Activated T-helper 17 cell treated with anti-CD3 and anti-CD28 coated beads, Interleukin-2, amount 50 U/mL, for 72 hours (primary cell): Measurements from ENCODE around the gene GALR2. TPM values are rescaled to one million over a fixed set of nuclear protein-coding genes. Genes with fewer than 3 reads are reported as not detected.
"Not testable (repeated sequence)": the region's sequence is repeated elsewhere in the genome, so short reads cannot be mapped to it uniquely, and the experiment has no call there.

Experiments used
- ATAC-seq: fragments of 150-1000 bp; cut with Tn5 transposase; replicated peaks from 2 replicates; pipeline ENCODE4 v1.10.0; 2021; ENCODE audit warnings: mild to moderate bottlenecking, moderate library complexity
- H3K27ac Mint-ChIP-seq: one replicate; pipeline ENCODE4 v1.8.0; 2022; ENCODE audit warnings: mixed read lengths
- H3K27me3 Mint-ChIP-seq: one replicate; pipeline ENCODE4 v1.8.0; 2022; ENCODE audit warnings: mixed read lengths
- H3K36me3 Mint-ChIP-seq: one replicate; pipeline ENCODE4 v1.8.0; 2022; ENCODE audit warnings: low read depth, mild to moderate bottlenecking, mixed read lengths
- H3K4me1 Mint-ChIP-seq: one replicate; pipeline ENCODE4 v1.8.0; 2022; ENCODE audit warnings: mixed read lengths
- H3K4me3 Mint-ChIP-seq: one replicate; pipeline ENCODE4 v1.8.0; 2022; ENCODE audit warnings: mild to moderate bottlenecking, mixed read lengths
- H3K9me3 Mint-ChIP-seq: one replicate; pipeline ENCODE4 v1.8.0; 2022; ENCODE audit warnings: mixed read lengths
- total RNA-seq, 2 donors: library from RNA; stranded (reverse); gene quantifications; one replicate each; pipeline ENCODE4 v1.2.3, GENCODE V29; 2022

Gene GALR2
- total RNA-seq, 2 donors from 2014 or later, result 7.5 to 14.8 TPM

GRCh38 chr17:76044475-76045007, 30.0 kb upstream of the GALR2 start:
- peak overlapping the region; percentile 52 for H3K27ac Mint-ChIP-seq
- H3K36me3 Mint-ChIP-seq, result peaks cover 99% of the 10 kb centered on the region
- not testable (repeated sequence) for ATAC-seq, H3K27me3 Mint-ChIP-seq, H3K4me3 Mint-ChIP-seq, H3K9me3 Mint-ChIP-seq, H3K4me1 Mint-ChIP-seq

- Mint-ChIP-seq H3K27me3 (no peaks in the 10 kb centered on the region), H3K4me3 (no peak overlapping the region), H3K4me1 (peaks cover 15% of the 10 kb centered on the region), H3K9me3 (no peaks in the 10 kb centered on the region), H3K27ac (no peak overlapping the region), H3K36me3 (peaks cover 99% of the 10 kb centered on the region)
- ATAC-seq, result no peak
These were observed 28.5 kb upstream of the GALR2 start for GRCh38 chr17:76046064-76046463.

- H3K9me3 Mint-ChIP-seq, result no peaks in the 10 kb centered on the region
- no peak overlapping the region for H3K4me3 Mint-ChIP-seq
- H3K27me3 Mint-ChIP-seq, result no peaks in the 10 kb centered on the region
- peak overlapping the region; percentile 81 for H3K27ac Mint-ChIP-seq
- H3K4me1 Mint-ChIP-seq, result peaks cover 20% of the 10 kb centered on the region
- ATAC-seq, result no peak
- peaks cover 99% of the 10 kb centered on the region for H3K36me3 Mint-ChIP-seq
These were observed 26.5 kb upstream of the GALR2 start for GRCh38 chr17:76048025-76048605.

- Mint-ChIP-seq H3K27ac (peak overlapping the region; percentile 81), H3K4me1 (peaks cover 25% of the 10 kb centered on the region), H3K36me3 (peaks cover 99% of the 10 kb centered on the region), H3K27me3 (no peaks in the 10 kb centered on the region), H3K9me3 (no peaks in the 10 kb centered on the region), H3K4me3 (peak overlapping the region; percentile 21)
- peak; percentile 39 for ATAC-seq
These were observed 25.9 kb upstream of the GALR2 start for GRCh38 chr17:76048711-76049110.

GRCh38 chr17:76049239-76049638, 25.3 kb upstream of the GALR2 start:
- Mint-ChIP-seq H3K4me1 (peaks cover 30% of the 10 kb centered on the region), H3K27ac (peak overlapping the region; percentile 81), H3K9me3 (no peaks in the 10 kb centered on the region), H3K36me3 (peaks cover 99% of the 10 kb centered on the region), H3K4me3 (peak overlapping the region; percentile 21), H3K27me3 (no peaks in the 10 kb centered on the region)
- no peak for ATAC-seq

GRCh38 chr17:76049836-76050537, 24.6 kb upstream of the GALR2 start:
- Mint-ChIP-seq H3K27ac (peak overlapping the region; percentile 81), H3K27me3 (no peaks in the 10 kb centered on the region), H3K4me3 (no peak overlapping the region), H3K36me3 (peaks cover 99% of the 10 kb centered on the region), H3K4me1 (peaks cover 30% of the 10 kb centered on the region), H3K9me3 (no peaks in the 10 kb centered on the region)
- ATAC-seq, result no peak

GRCh38 chr17:76050538-76051467, 23.8 kb upstream of the GALR2 start:
- H3K4me3 Mint-ChIP-seq, result no peak overlapping the region
- ATAC-seq, result peak; percentile 38
- peaks cover 30% of the 10 kb centered on the region for H3K4me1 Mint-ChIP-seq
- H3K27me3 Mint-ChIP-seq, result no peaks in the 10 kb centered on the region
- peak overlapping the region; percentile 81 for H3K27ac Mint-ChIP-seq
- peaks cover 99% of the 10 kb centered on the region for H3K36me3 Mint-ChIP-seq
- H3K9me3 Mint-ChIP-seq, result no peaks in the 10 kb centered on the region

GRCh38 chr17:76051561-76051960, 23.0 kb upstream of the GALR2 start:
- Mint-ChIP-seq H3K36me3 (peaks cover 99% of the 10 kb centered on the region), H3K27ac (peak overlapping the region; percentile 81), H3K9me3 (no peaks in the 10 kb centered on the region), H3K4me1 (peaks cover 34% of the 10 kb centered on the region), H3K4me3 (no peak overlapping the region), H3K27me3 (no peaks in the 10 kb centered on the region)
- no peak for ATAC-seq

- H3K9me3 Mint-ChIP-seq, result no peaks in the 10 kb centered on the region
These were observed 21.1 kb upstream of the GALR2 start for GRCh38 chr17:76053246-76054111.

GRCh38 chr17:76054112-76054476, 20.5 kb upstream of the GALR2 start:
- peak; percentile 79 for ATAC-seq
- H3K4me3 Mint-ChIP-seq, result peak overlapping the region; percentile 58
- no peaks in the 10 kb centered on the region for H3K9me3 Mint-ChIP-seq
- peaks cover 100% of the 10 kb centered on the region for H3K36me3 Mint-ChIP-seq
- no peaks in the 10 kb centered on the region for H3K27me3 Mint-ChIP-seq
- H3K27ac Mint-ChIP-seq, result peak overlapping the region; percentile 73
- peaks cover 35% of the 10 kb centered on the region for H3K4me1 Mint-ChIP-seq

More at GRCh38 chr17:76053246-76054111, 21.1 kb upstream of the GALR2 start:
- H3K4me1 Mint-ChIP-seq, result peaks cover 35% of the 10 kb centered on the region
- peak; percentile 73 for ATAC-seq
- peak overlapping the region; percentile 73 for H3K27ac Mint-ChIP-seq
- H3K36me3 Mint-ChIP-seq, result peaks cover 100% of the 10 kb centered on the region
- H3K4me3 Mint-ChIP-seq, result peak overlapping the region; percentile 58
- no peaks in the 10 kb centered on the region for H3K27me3 Mint-ChIP-seq

GRCh38 chr17:76056882-76057281, 17.7 kb upstream of the GALR2 start:
- Mint-ChIP-seq H3K4me3 (no peak overlapping the region), H3K36me3 (peaks cover 100% of the 10 kb centered on the region)

GRCh38 chr17:76058264-76058663, 16.3 kb upstream of the GALR2 start:
- ATAC-seq, H3K27me3 Mint-ChIP-seq, H3K4me3 Mint-ChIP-seq, H3K27ac Mint-ChIP-seq, H3K9me3 Mint-ChIP-seq: not testable (repeated sequence)
- Mint-ChIP-seq H3K36me3 (peaks cover 98% of the 10 kb centered on the region), H3K4me1 (peaks cover 17% of the 10 kb centered on the region)

More at GRCh38 chr17:76056882-76057281, 17.7 kb upstream of the GALR2 start:
- H3K27ac Mint-ChIP-seq, result no peak overlapping the region
- H3K27me3 Mint-ChIP-seq, result no peaks in the 10 kb centered on the region
- H3K9me3 Mint-ChIP-seq, result no peaks in the 10 kb centered on the region
- H3K4me1 Mint-ChIP-seq, result peaks cover 18% of the 10 kb centered on the region
- ATAC-seq, result no peak

- peak overlapping the region; percentile 79 for H3K4me3 Mint-ChIP-seq
- peaks cover 98% of the 10 kb centered on the region for H3K36me3 Mint-ChIP-seq
- no peaks in the 10 kb centered on the region for H3K9me3 Mint-ChIP-seq
- H3K27me3 Mint-ChIP-seq, result no peaks in the 10 kb centered on the region
- peak; percentile 96 for ATAC-seq
- H3K4me1 Mint-ChIP-seq, result peaks cover 24% of the 10 kb centered on the region
- H3K27ac Mint-ChIP-seq, result peak overlapping the region; percentile 86
These were observed 10.6 kb upstream of the GALR2 start for GRCh38 chr17:76063875-76064546.
